ENCODE measurements around the gene SYTL3.

The SYTL3 gene

GRCh38 chr6:158706369-158706982, 56.6 kb downstream of the SYTL3 start:
- no peak overlapping the region for H3K4me3 Mint-ChIP-seq
- no peaks in the 10 kb centered on the region for H3K9me3 Mint-ChIP-seq
- peak overlapping the region in 2 of 3 experiments; percentile 51 to 81 for H3K27ac Mint-ChIP-seq
- peaks cover 27% of the 10 kb centered on the region for H3K4me1 Mint-ChIP-seq
- TF ChIP-seq, protein P1, sequence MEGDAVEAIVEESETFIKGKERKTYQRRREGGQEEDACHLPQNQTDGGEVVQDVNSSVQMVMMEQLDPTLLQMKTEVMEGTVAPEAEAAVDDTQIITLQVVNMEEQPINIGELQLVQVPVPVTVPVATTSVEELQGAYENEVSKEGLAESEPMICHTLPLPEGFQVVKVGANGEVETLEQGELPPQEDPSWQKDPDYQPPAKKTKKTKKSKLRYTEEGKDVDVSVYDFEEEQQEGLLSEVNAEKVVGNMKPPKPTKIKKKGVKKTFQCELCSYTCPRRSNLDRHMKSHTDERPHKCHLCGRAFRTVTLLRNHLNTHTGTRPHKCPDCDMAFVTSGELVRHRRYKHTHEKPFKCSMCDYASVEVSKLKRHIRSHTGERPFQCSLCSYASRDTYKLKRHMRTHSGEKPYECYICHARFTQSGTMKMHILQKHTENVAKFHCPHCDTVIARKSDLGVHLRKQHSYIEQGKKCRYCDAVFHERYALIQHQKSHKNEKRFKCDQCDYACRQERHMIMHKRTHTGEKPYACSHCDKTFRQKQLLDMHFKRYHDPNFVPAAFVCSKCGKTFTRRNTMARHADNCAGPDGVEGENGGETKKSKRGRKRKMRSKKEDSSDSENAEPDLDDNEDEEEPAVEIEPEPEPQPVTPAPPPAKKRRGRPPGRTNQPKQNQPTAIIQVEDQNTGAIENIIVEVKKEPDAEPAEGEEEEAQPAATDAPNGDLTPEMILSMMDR (IDR thresholded peaks at IDR 0.05; ENCODE audit: unreplicated experiment in 3 of 3), result peak; percentile 46 to 60 (median 53)
- H3K36me3 Mint-ChIP-seq (ENCODE audit: low read depth), result no peaks in the 10 kb centered on the region
- H3K27me3 Mint-ChIP-seq (ENCODE audit: low read depth), result no peaks in the 10 kb centered on the region

DNA sequence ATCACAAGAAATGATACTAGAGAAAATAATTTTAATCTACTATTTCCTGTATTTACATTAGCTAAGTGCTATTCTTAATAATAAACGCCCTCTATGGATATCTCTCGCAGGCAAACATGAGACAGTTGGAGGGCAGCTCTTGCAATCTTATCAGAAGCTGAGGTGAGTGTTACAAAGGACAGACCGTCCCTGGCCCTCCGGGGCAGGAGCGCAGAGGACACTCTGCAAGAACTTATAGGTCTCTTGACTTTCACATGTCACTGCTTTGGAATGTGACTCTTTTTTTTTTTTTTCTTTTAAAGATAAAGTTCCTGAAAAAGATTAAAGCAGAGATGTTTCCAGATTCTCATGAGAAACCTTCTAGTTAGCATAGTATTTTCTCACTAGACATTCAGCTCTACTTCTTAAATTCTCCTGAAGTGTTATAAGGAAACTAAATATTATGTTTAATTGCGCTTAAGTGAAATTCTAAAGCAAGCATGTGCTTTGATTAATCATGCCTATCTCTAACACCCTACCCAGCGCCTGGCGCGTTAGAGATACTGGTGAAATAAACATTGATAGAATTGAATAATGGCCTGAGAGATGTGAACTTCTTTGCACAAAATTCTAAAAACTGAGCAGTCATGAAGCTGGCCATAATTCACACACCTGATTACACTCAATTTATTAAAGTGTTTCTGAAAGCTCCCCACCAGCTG, 57.4 kb downstream of the SYTL3 start:
- Mint-ChIP-seq H3K36me3 (ENCODE audit: low read depth) (no peaks in the 10 kb centered on the region), H3K4me1 (peaks cover 27% of the 10 kb centered on the region), H3K27me3 (ENCODE audit: low read depth) (no peaks in the 10 kb centered on the region), H3K4me3 (peak overlapping the region in 1 of 3 experiments; percentile 20), H3K9me3 (no peaks in the 10 kb centered on the region), H3K27ac (peak overlapping the region; percentile 69 to 85 (median 81))
- TF ChIP-seq, protein P1 (IDR thresholded peaks at IDR 0.05; ENCODE audit: unreplicated experiment in 3 of 3), result no peak

- Mint-ChIP-seq H3K27ac (peak overlapping the region; percentile 57 to 85 (median 81)), H3K9me3 (no peaks in the 10 kb centered on the region), H3K36me3 (ENCODE audit: low read depth) (no peaks in the 10 kb centered on the region), H3K4me1 (peaks cover 27% of the 10 kb centered on the region), H3K27me3 (ENCODE audit: low read depth) (no peaks in the 10 kb centered on the region), H3K4me3 (no peak overlapping the region)
- TF ChIP-seq, protein P1 (IDR thresholded peaks at IDR 0.05; ENCODE audit: unreplicated experiment in 3 of 3), result no peak
Observed at GRCh38 chr6:158707821-158708195, 58.0 kb downstream of the SYTL3 start.

GRCh38 chr6:158708239-158708638, 58.4 kb downstream of the SYTL3 start:
- Mint-ChIP-seq H3K4me3 (no peak overlapping the region), H3K9me3 (no peaks in the 10 kb centered on the region), H3K4me1 (peaks cover 27% of the 10 kb centered on the region), H3K27ac (peak overlapping the region in 2 of 3 experiments; percentile 57 to 81), H3K27me3 (ENCODE audit: low read depth) (no peaks in the 10 kb centered on the region), H3K36me3 (ENCODE audit: low read depth) (no peaks in the 10 kb centered on the region)
- TF ChIP-seq, protein P1 (IDR thresholded peaks at IDR 0.05; ENCODE audit: unreplicated experiment in 3 of 3), result no peak

DNA sequence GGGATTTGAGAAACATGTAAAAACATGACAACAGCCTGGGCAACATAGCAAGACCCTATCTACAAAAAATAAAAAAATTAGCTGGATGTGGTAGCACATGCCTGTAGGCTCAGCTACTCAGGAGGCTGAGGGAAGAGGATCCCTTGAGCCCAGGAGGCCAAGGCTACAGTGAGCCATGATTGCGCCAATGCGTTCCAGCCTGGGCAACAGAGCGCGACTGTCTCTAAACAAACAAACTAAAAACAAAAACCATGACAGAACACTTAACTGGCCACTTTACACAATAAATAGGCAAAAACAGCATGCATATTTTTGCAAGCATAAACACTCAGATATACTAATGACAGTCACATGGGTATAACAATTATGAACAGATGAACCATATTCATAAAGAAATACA, 60.0 kb downstream of the SYTL3 start:
- TF ChIP-seq, protein P1 (IDR thresholded peaks at IDR 0.05; ENCODE audit: unreplicated experiment in 3 of 3), result no peak
- Mint-ChIP-seq H3K36me3 (ENCODE audit: low read depth) (peaks cover 4% of the 10 kb centered on the region), H3K27me3 (ENCODE audit: low read depth) (no peaks in the 10 kb centered on the region), H3K4me1 (peaks cover 32% of the 10 kb centered on the region), H3K27ac (no peak overlapping the region), H3K9me3 (no peaks in the 10 kb centered on the region), H3K4me3 (no peak overlapping the region)

DNA sequence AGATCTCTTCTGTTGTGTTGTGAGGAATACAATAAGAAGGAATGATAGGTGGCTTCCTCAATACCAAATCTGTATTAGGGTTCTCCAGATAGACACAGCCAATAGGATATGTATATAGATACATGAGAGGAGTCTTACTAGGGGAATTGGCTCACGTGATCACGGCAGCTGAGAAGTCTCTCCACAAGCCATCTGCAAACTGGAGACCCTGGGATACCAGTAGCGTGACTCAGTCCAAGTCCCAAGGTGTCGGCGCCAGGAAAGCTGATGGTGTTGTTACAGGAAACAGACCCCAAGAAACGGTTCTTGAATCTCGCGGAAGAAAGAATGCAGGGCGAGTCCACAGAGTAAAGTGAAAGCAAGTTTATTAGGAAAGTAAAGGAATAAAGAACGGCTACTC, 61.4 kb downstream of the SYTL3 start:
- Mint-ChIP-seq H3K4me1 (peaks cover 41% of the 10 kb centered on the region), H3K27ac (no peak overlapping the region), H3K27me3 (ENCODE audit: low read depth) (no peaks in the 10 kb centered on the region), H3K4me3 (no peak overlapping the region), H3K36me3 (ENCODE audit: low read depth) (peaks cover 4% of the 10 kb centered on the region), H3K9me3 (no peaks in the 10 kb centered on the region)
- TF ChIP-seq, protein P1 (IDR thresholded peaks at IDR 0.05; ENCODE audit: unreplicated experiment in 3 of 3), result no peak
